K562 (cell line): ENCODE measurements around the gene EML6. TPM values are rescaled to one million over a fixed set of nuclear protein-coding genes. Genes with fewer than 3 reads are reported as not detected.

Experiments
- AFF4 ChIP-seq: sonication (generic); formaldehyde crosslinking; IDR thresholded peaks from 2 replicates; pipeline ENCODE4 v1.8.0; 2023; ENCODE audit warnings: mild to moderate bottlenecking, missing genetic modification reagents
- CHD4 ChIP-seq: fragments of 200-600 bp; sonication (generic); IDR thresholded peaks from 3 replicates; pipeline ENCODE4 v1.6.1; 2012; ENCODE audit warnings: low read depth, mild to moderate bottlenecking, mixed read lengths, low read length, inconsistent platforms; ENCODE audit not compliant: insufficient read depth, insufficient replicate concordance, poor library complexity, severe bottlenecking
- CHD7 ChIP-seq: fragments of 200-600 bp; sonication (generic); IDR thresholded peaks from one replicate; pipeline ENCODE4 v1.6.1; 2012; ENCODE audit warnings: mild to moderate bottlenecking, low read depth, low read length, inconsistent platforms
- E2F8 ChIP-seq: fragments of 450-650 bp; IDR thresholded peaks from 2 replicates; pipeline ENCODE4 v1.7.1; 2018; ENCODE audit warnings: mild to moderate bottlenecking, low read depth; ENCODE audit not compliant: partially characterized antibody
- FOXP1 ChIP-seq: sonication (generic); formaldehyde crosslinking; IDR thresholded peaks from 2 replicates; pipeline ENCODE4 v1.8.0; 2022; ENCODE audit warnings: mild to moderate bottlenecking, missing genetic modification reagents
- L3MBTL2 ChIP-seq: fragments of 450-650 bp; IDR thresholded peaks from 2 replicates; pipeline ENCODE4 v1.6.1; 2016; ENCODE audit warnings: mild to moderate bottlenecking, moderate library complexity
- OTX1 ChIP-seq: fragments of 450-650 bp; formaldehyde crosslinking; IDR thresholded peaks from 2 replicates; pipeline ENCODE4 v1.4.0; 2022; ENCODE audit warnings: mild to moderate bottlenecking
- polyA plus RNA-seq, 8 experiments: library from polyadenylated mRNA; depleted of rRNA in 4 of 8; stranded (reverse) in 5 of 8; unstranded in 3 of 8; fragments of >200 nt; fragmentation: Nextera tagmentation in 2 of 8; fragmentation: Illumina TruSeq in 1 of 8; extraction: Ambion mirVana in 2 of 8; extraction: Trizol in 1 of 8; gene quantifications; 2 replicates each; pipeline versions ENCODE4 v1.2.1 to v1.2.3, GENCODE V29; 2011 to 2014; ENCODE audit warnings: inconsistent platforms in 1 of 8, missing spikeins in 1 of 8
- total RNA-seq, 7 experiments: library from RNA; depleted of rRNA in 6 of 7; stranded (reverse); fragments of >200 nt in 6 of 7; fragmentation: Illumina TruSeq in 2 of 7; extraction: Trizol in 2 of 7; gene quantifications; 2 replicates each; pipeline versions ENCODE4 v1.2.1 to v1.2.3, GENCODE V29; 2011 to 2021; ENCODE audit warnings: low replicate concordance in 1 of 7

EML6 gene
- total and polyA plus RNA-seq, 9 of the 15 experiments (the other 6 are each of a cell fraction or from before 2014, with no cell fraction given) = 0.07 to 0.56 (median 0.25) TPM

GRCh38 chr2:54723131-54723995, at the start of gene EML6 (continued):
- TF ChIP-seq CHD7 (no peak), AFF4 (CRISPR knock-in tag) (peak; percentile 60; the same call in 1 of the 2 replicates), OTX1 (CRISPR knock-in tag) (no peak), CHD4 (no peak), E2F8 (no peak), FOXP1 (0 out of 2 replicates have a peak, but pooled peaks have one; percentile 65), L3MBTL2 (peak; percentile 69)
